OCI-LY3 (cell line): ENCODE results near the gene NXPH4.

Experiments used
- H2AFZ ChIP-seq: fragments of 200-600, 300-600 bp; shearing (Covaris generic); 2 replicates; pipeline ENCODE4 v1.6.0; 2014; ENCODE audit warnings: antibody characterized with exemption, low read depth, low read length
- H3K27ac ChIP-seq: fragments of 200-600, 300-600 bp; sonication (generic); 2 replicates; pipeline ENCODE4 v1.5.1; 2014; ENCODE audit warnings: mild to moderate bottlenecking, low read length, moderate library complexity, mixed read lengths
- H3K27me3 ChIP-seq: fragments of 200-600, 300-600 bp; sonication (generic); 2 replicates; pipeline ENCODE4 v1.6.1; 2014; ENCODE audit warnings: low read depth, low read length, mixed read lengths
- H3K36me3 ChIP-seq: fragments of 200-600, 300-600 bp; sonication (generic); replicated peaks from 2 replicates; pipeline ENCODE3; 2014; ENCODE audit warnings: low read depth, low read length, mixed read lengths
- H3K4me1 ChIP-seq: fragments of 300-600, 200-600 bp; sonication (generic); 2 replicates; pipeline ENCODE4 v1.6.1; 2014; ENCODE audit warnings: low read length, mixed read lengths
- H3K4me2 ChIP-seq: fragments of 200-600, 300-600 bp; sonication (generic); 2 replicates; pipeline ENCODE4 v1.6.1; 2014; ENCODE audit warnings: low read length, mixed read lengths
- H3K4me3 ChIP-seq: fragments of 300-600, 200-600 bp; sonication (generic); 2 replicates; pipeline ENCODE4 v1.5.1; 2014; ENCODE audit warnings: antibody characterized with exemption, mild to moderate bottlenecking, low read length, moderate library complexity
- H3K79me2 ChIP-seq: fragments of 300-600, 200-600 bp; shearing (Covaris generic); 2 replicates; pipeline ENCODE4 v1.6.1; 2014; ENCODE audit warnings: mild to moderate bottlenecking, low read length, mixed read lengths
- H3K9ac ChIP-seq: fragments of 300-600, 200-600 bp; shearing (Covaris generic); 2 replicates; pipeline ENCODE4 v1.6.0; 2014; ENCODE audit warnings: mild to moderate bottlenecking, low read length, moderate library complexity
- H3K9me3 ChIP-seq: fragments of 200-600, 300-600 bp; shearing (Covaris generic); 2 replicates; pipeline ENCODE4 v1.6.1; 2014; ENCODE audit warnings: low read length, mixed read lengths; ENCODE audit not compliant: insufficient read depth
- H4K20me1 ChIP-seq: fragments of 200-600, 300-600 bp; sonication (generic); 2 replicates; pipeline ENCODE4 v1.6.1; 2016; ENCODE audit warnings: low read length, mixed read lengths; ENCODE audit not compliant: insufficient read depth
- EZH2phosphoT487 ChIP-seq: fragments of 200-600 bp; shearing (Covaris generic); IDR thresholded peaks from 2 replicates; pipeline ENCODE4 v1.6.1; 2018; ENCODE audit warnings: antibody characterized with exemption, mixed run types, low read depth
- TF ChIP-seq, protein P1 (sequence below): fragments of 200-600, 300-600 bp; sonication (generic); IDR thresholded peaks from 2 replicates; pipeline ENCODE4 v1.5.1; 2014; ENCODE audit warnings: antibody characterized with exemption, low read length, low read depth

NXPH4 gene

GRCh38 chr12:57229046-57229633, 12.5 kb downstream of the NXPH4 start:
- peak overlapping the region; percentile 82 for H3K4me3 ChIP-seq
- peaks cover 15% of the 10 kb centered on the region for H4K20me1 ChIP-seq
- peaks cover 23% of the 10 kb centered on the region for H3K4me1 ChIP-seq
- TF ChIP-seq, protein P1, sequence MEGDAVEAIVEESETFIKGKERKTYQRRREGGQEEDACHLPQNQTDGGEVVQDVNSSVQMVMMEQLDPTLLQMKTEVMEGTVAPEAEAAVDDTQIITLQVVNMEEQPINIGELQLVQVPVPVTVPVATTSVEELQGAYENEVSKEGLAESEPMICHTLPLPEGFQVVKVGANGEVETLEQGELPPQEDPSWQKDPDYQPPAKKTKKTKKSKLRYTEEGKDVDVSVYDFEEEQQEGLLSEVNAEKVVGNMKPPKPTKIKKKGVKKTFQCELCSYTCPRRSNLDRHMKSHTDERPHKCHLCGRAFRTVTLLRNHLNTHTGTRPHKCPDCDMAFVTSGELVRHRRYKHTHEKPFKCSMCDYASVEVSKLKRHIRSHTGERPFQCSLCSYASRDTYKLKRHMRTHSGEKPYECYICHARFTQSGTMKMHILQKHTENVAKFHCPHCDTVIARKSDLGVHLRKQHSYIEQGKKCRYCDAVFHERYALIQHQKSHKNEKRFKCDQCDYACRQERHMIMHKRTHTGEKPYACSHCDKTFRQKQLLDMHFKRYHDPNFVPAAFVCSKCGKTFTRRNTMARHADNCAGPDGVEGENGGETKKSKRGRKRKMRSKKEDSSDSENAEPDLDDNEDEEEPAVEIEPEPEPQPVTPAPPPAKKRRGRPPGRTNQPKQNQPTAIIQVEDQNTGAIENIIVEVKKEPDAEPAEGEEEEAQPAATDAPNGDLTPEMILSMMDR, result no peak
- no peak for TF ChIP-seq EZH2phosphoT487
- peak overlapping the region; percentile 100 for H3K4me2 ChIP-seq
- H3K27me3 ChIP-seq, result no peaks in the 10 kb centered on the region
- H3K9ac ChIP-seq, result peak overlapping the region; percentile 97
- H3K36me3 ChIP-seq, result peaks cover 40% of the 10 kb centered on the region
- H3K9me3 ChIP-seq, result no peaks in the 10 kb centered on the region
- H3K79me2 ChIP-seq, result peaks cover 29% of the 10 kb centered on the region
- peak overlapping the region; percentile 81 for H2AFZ ChIP-seq
- H3K27ac ChIP-seq, result peak overlapping the region; percentile 71; the same call in 1 of the 2 replicates

GRCh38 chr12:57229634-57230380, 13.2 kb downstream of the NXPH4 start, which contains the start of gene SHMT2:
Gene SHMT2 (plus strand): TSS chr12:57229711. CDS start chr12:57229779, 68 bp downstream.
- Histone ChIP-seq H3K4me1 (peaks cover 23% of the 10 kb centered on the region), H3K36me3 (peaks cover 46% of the 10 kb centered on the region), H3K9me3 (no peaks in the 10 kb centered on the region), H3K27ac (peak within 1 kb of the TSS; percentile 71), H2AFZ (peak within 1 kb of the TSS; percentile 81), H3K79me2 (peaks cover 29% of the 10 kb centered on the region), H3K4me2 (peak within 1 kb of the TSS; percentile 100), H3K27me3 (no peaks in the 10 kb centered on the region), H3K9ac (peak within 1 kb of the TSS; percentile 97), H4K20me1 (peaks cover 15% of the 10 kb centered on the region), H3K4me3 (peak within 1 kb of the TSS; percentile 82)
- no peak for TF ChIP-seq EZH2phosphoT487
- TF ChIP-seq, protein P1, result no peak

DNA sequence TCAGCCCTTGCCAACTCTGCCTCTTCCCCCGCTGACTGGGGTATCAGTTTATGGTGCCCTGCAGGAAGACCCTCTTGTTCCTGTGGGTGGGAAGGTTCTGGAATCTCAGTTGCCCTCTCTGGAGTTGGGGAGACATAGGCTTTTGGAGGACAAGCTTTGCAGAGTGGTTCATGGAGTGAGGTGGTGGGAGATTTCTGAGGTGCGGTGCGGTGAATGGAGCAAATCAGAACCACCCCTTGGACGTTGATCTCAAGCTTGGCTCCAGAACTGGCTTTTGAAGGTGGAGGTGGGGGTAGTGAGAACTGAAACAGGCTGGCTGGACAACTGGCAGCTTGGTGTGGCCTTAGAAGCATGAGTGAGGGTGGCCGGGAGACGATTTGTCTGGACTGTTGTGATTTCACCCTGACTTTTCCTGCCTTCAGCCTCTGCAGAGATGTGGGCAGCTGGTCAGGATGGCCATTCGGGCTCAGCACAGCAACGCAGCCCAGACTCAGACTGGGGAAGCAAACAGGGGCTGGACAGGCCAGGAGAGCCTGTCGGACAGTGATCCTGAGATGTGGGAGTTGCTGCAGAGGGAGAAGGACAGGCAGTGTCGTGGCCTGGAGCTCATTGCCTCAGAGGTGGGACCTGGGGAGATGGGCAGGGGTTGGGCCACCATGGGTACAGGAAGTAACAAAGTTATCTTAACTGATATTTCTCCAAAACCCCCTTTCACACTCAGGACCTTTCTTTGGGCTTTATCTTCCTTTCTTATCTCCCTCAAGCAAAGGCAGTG, 14.0 kb downstream of the NXPH4 start:
- H3K27me3 ChIP-seq, result no peaks in the 10 kb centered on the region
- peaks cover 15% of the 10 kb centered on the region for H4K20me1 ChIP-seq
- H3K4me3 ChIP-seq, result peak overlapping the region; percentile 82
- no peak overlapping the region for H2AFZ ChIP-seq
- peaks cover 23% of the 10 kb centered on the region for H3K4me1 ChIP-seq
- TF ChIP-seq, protein P1, result no peak
- TF ChIP-seq EZH2phosphoT487, result no peak
- H3K27ac ChIP-seq, result peak overlapping the region; percentile 71
- peak overlapping the region; percentile 100 for H3K4me2 ChIP-seq
- H3K9ac ChIP-seq, result peak overlapping the region; percentile 97
- H3K9me3 ChIP-seq, result no peaks in the 10 kb centered on the region
- peaks cover 47% of the 10 kb centered on the region for H3K36me3 ChIP-seq
- H3K79me2 ChIP-seq, result peaks cover 29% of the 10 kb centered on the region
